Mesenchymal stem cell (in vitro differentiated cells and primary cell): ENCODE measurements around the gene GOLGA6L7.

ENCODE experiments used
- DNase-seq: peaks from one replicate; pipeline ENCODE4 v3.0.0-alpha.2; 2013
- H2AFZ ChIP-seq: one replicate; pipeline ENCODE4 v1.6.1; 2013; ENCODE audit warnings: low read depth, mild to moderate bottlenecking, control low read depth, inconsistent platforms, low read length, moderate library complexity
- H2AK5ac ChIP-seq: 2 replicates; pipeline ENCODE4 v1.6.1; 2013; ENCODE audit warnings: low read length, moderate library complexity, mild to moderate bottlenecking, inconsistent platforms; ENCODE audit not compliant: severe bottlenecking
- H2BK120ac ChIP-seq: one replicate; pipeline ENCODE4 v1.6.1; 2013; ENCODE audit warnings: low read depth, mild to moderate bottlenecking, inconsistent platforms, low read length, moderate library complexity
- H2BK12ac ChIP-seq, 2 experiments: one replicate each; pipeline ENCODE4 v1.6.1; 2013; ENCODE audit warnings: inconsistent platforms in 2 of 2, low read length in 2 of 2, mild to moderate bottlenecking in 2 of 2, moderate library complexity in 2 of 2, control low read depth in 1 of 2
- H2BK15ac ChIP-seq: one replicate; pipeline ENCODE4 v1.6.1; 2013; ENCODE audit warnings: mild to moderate bottlenecking, low read depth, inconsistent platforms; ENCODE audit not compliant: poor library complexity, severe bottlenecking
- H2BK5ac ChIP-seq: 2 replicates; pipeline ENCODE4 v1.6.1; 2013; ENCODE audit warnings: low read depth, mild to moderate bottlenecking, low read length, control low read depth, inconsistent platforms; ENCODE audit not compliant: poor library complexity, severe bottlenecking
- H3K14ac ChIP-seq, 2 experiments: one replicate each; pipeline ENCODE4 v1.6.1; 2013; ENCODE audit warnings: inconsistent platforms in 2 of 2, low read length in 2 of 2, control low read depth in 1 of 2, mild to moderate bottlenecking in 1 of 2, moderate library complexity in 1 of 2
- H3K18ac ChIP-seq, 2 experiments: one replicate each; pipeline ENCODE4 v1.6.1; 2013; ENCODE audit warnings: inconsistent platforms in 2 of 2, low read length in 2 of 2, control low read depth in 1 of 2, low read depth in 1 of 2, mild to moderate bottlenecking in 1 of 2
- H3K23ac ChIP-seq, 2 experiments: one replicate each; pipeline ENCODE4 v1.6.1; 2013; ENCODE audit warnings: inconsistent platforms in 2 of 2, low read length in 2 of 2, mild to moderate bottlenecking in 2 of 2, moderate library complexity in 2 of 2, control low read depth in 1 of 2
- H3K27ac ChIP-seq: 2 replicates; pipeline ENCODE4 v1.5.1; 2013; ENCODE audit warnings: mild to moderate bottlenecking, moderate library complexity, low read length, control low read depth, inconsistent platforms; ENCODE audit not compliant: poor library complexity, severe bottlenecking
- H3K27me3 ChIP-seq, 2 experiments: 2 replicates each; pipeline versions ENCODE4 v1.6.1 to v1.7.0; 2013; ENCODE audit warnings: low read length in 2 of 2, mild to moderate bottlenecking in 2 of 2, moderate library complexity in 2 of 2, control low read depth in 1 of 2, inconsistent platforms in 1 of 2; ENCODE audit not compliant: control insufficient read depth in 1 of 2, insufficient read depth in 1 of 2
- H3K36me3 ChIP-seq, 2 experiments: 2 replicates each; pipeline versions ENCODE4 v1.6.1 to v1.7.0; 2013; ENCODE audit warnings: low read length in 2 of 2, control low read depth in 1 of 2, inconsistent platforms in 1 of 2, low read depth in 1 of 2, mild to moderate bottlenecking in 1 of 2; ENCODE audit not compliant: insufficient read depth in 2 of 2, control insufficient read depth in 1 of 2
- H3K4ac ChIP-seq, 2 experiments: one replicate each; pipeline ENCODE4 v1.6.1; 2013; ENCODE audit warnings: inconsistent platforms in 2 of 2, low read length in 2 of 2, mild to moderate bottlenecking in 2 of 2, moderate library complexity in 2 of 2, control low read depth in 1 of 2, low read depth in 1 of 2
- H3K4me1 ChIP-seq: 2 replicates; pipeline ENCODE4 v1.6.1; 2013; ENCODE audit warnings: low read depth, low read length, control low read depth; ENCODE audit not compliant: control insufficient read depth, insufficient read depth
- H3K4me2 ChIP-seq: 2 replicates; pipeline ENCODE4 v1.6.1; 2013; ENCODE audit warnings: low read length, mild to moderate bottlenecking, inconsistent platforms; ENCODE audit not compliant: poor library complexity, severe bottlenecking
- H3K4me3 ChIP-seq, 2 experiments: 2 replicates each; pipeline versions ENCODE4 v1.5.1 to v1.7.0; 2013; ENCODE audit warnings: low read length in 2 of 2, mild to moderate bottlenecking in 2 of 2, control low read depth in 1 of 2, low read depth in 1 of 2; ENCODE audit not compliant: insufficient read depth in 1 of 2
- H3K79me1 ChIP-seq: replicated peaks from 2 replicates; pipeline ENCODE4 v1.6.1; 2013; ENCODE audit warnings: mild to moderate bottlenecking, control low read depth, low read length, inconsistent platforms; ENCODE audit not compliant: poor library complexity, severe bottlenecking
- H3K9ac ChIP-seq: 2 replicates; pipeline ENCODE4 v1.7.0; 2013; ENCODE audit warnings: mild to moderate bottlenecking, low read length, moderate library complexity
- H3K9me3 ChIP-seq: 2 replicates; pipeline ENCODE4 v1.7.0; 2013; ENCODE audit warnings: mild to moderate bottlenecking, low read length; ENCODE audit not compliant: control insufficient read depth
- H4K8ac ChIP-seq: one replicate; pipeline ENCODE4 v1.6.1; 2013; ENCODE audit warnings: inconsistent platforms, mild to moderate bottlenecking, low read length, moderate library complexity
- H4K91ac ChIP-seq: one replicate; pipeline ENCODE4 v1.6.1; 2013; ENCODE audit warnings: mild to moderate bottlenecking, low read length, inconsistent platforms
- WGBS: methylation state at CpG from one replicate; pipeline ENCODE4 v1.1.7; 2013; ENCODE audit warnings: mixed read lengths; 5-methylcytosine and 5-hydroxymethylcytosine counted together

Gene GOLGA6L7

DNA sequence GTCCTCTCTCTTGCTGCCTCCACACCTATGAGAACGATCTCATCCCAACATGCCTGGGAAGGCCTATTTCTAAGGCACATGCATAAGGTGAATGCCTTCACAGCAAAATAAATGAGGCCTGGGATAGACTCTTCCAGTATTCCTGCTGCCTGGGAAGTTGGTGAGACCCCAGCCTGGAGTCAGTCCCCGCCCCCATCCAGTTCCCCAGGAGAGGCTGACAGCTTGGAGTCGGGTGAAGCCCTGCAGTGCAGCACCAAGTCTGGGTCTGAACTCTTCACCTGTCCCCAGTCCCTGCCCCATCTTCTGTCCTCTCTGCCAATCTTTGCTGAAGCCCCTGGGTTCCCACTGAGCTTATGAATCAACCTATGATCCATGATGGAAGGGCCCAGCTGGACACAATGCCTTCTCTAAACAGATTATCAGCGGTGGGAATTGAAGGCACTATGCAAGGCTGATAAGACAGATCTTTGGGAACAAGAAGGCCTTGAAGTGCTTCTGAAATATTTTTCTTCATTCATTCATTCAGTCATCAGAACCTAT lies 27.1 kb upstream of the GOLGA6L7 start:
- no peak overlapping the region for H3K14ac ChIP-seq
- H3K18ac ChIP-seq = no peak overlapping the region
- H4K91ac ChIP-seq = no peak overlapping the region
- no peak overlapping the region for H3K23ac ChIP-seq
- peaks cover 1% of the 10 kb centered on the region for H3K4me1 ChIP-seq
- no peak overlapping the region for H3K4me2 ChIP-seq
- DNase-seq = no peak
- H3K4ac ChIP-seq = no peak overlapping the region
- H3K27me3 ChIP-seq = peaks cover 0 to 18% of the 10 kb centered on the region in 2 experiments
- no peaks in the 10 kb centered on the region for H3K36me3 ChIP-seq
- no peak overlapping the region for H3K9ac ChIP-seq
- no peak overlapping the region for H2AFZ ChIP-seq
- no peak overlapping the region for H2BK15ac ChIP-seq
- H3K27ac ChIP-seq = no peak overlapping the region
- H2BK5ac ChIP-seq = no peak overlapping the region
- no peak overlapping the region for H2BK12ac ChIP-seq
- peaks cover 9% of the 10 kb centered on the region for H3K9me3 ChIP-seq
- no peak overlapping the region for H3K4me3 ChIP-seq
- H2BK120ac ChIP-seq = no peak overlapping the region
- no peak overlapping the region for H4K8ac ChIP-seq
- 69% methylated on average over 3 of the region's 4 CpGs for WGBS
- no peaks in the 10 kb centered on the region for H3K79me1 ChIP-seq
- no peak overlapping the region for H2AK5ac ChIP-seq

DNA sequence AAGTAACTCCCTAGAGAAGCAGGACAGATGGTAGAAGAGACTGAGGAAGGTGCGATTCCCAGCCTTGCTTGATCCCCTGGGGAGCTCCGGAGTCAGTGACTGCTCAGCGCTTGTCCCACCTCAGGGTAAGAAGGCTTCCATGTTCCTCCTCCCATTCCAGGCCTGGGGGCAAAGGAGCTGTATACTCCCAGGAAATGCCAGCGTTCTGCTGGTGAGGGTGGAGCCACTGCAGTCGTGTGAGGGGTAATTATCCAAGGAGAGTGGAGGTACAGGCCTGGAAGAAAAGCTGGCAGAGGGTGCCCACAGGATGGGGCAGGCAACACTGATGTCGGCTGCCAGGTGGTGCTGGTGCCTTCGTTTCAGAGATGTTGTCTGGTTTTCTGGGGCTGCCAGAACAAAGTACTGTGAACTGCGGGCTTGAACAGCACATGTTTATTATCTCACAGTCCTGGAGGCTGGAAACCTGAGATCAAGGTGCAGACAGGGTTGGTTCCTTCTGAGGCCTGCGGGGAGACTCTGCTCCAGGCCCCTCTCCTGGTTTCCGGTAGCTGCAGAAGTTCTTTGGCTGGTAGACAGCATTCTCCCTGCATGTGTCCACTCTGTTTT lies 25.2 kb upstream of the GOLGA6L7 start:
- no peak for DNase-seq
- no peak overlapping the region for H3K14ac ChIP-seq
- no peak overlapping the region for H3K9ac ChIP-seq
- no peak overlapping the region for H2AFZ ChIP-seq
- no peaks in the 10 kb centered on the region for H3K36me3 ChIP-seq
- no peak overlapping the region for H2BK5ac ChIP-seq
- 87% methylated on average over 10 of the region's 10 CpGs for WGBS
- H3K18ac ChIP-seq = no peak overlapping the region
- no peak overlapping the region for H3K4me3 ChIP-seq
- no peak overlapping the region for H3K4ac ChIP-seq
- no peak overlapping the region for H3K27ac ChIP-seq
- no peak overlapping the region for H2BK15ac ChIP-seq
- peaks cover 9% of the 10 kb centered on the region for H3K9me3 ChIP-seq
- H2BK12ac ChIP-seq = no peak overlapping the region
- H4K8ac ChIP-seq = no peak overlapping the region
- H2AK5ac ChIP-seq = no peak overlapping the region
- H3K4me2 ChIP-seq = no peak overlapping the region
- no peak overlapping the region for H4K91ac ChIP-seq
- no peak overlapping the region for H2BK120ac ChIP-seq
- no peak overlapping the region for H3K23ac ChIP-seq
- peaks cover 0 to 12% of the 10 kb centered on the region in 2 experiments for H3K27me3 ChIP-seq
- no peaks in the 10 kb centered on the region for H3K79me1 ChIP-seq
- H3K4me1 ChIP-seq = peaks cover 1% of the 10 kb centered on the region

DNA sequence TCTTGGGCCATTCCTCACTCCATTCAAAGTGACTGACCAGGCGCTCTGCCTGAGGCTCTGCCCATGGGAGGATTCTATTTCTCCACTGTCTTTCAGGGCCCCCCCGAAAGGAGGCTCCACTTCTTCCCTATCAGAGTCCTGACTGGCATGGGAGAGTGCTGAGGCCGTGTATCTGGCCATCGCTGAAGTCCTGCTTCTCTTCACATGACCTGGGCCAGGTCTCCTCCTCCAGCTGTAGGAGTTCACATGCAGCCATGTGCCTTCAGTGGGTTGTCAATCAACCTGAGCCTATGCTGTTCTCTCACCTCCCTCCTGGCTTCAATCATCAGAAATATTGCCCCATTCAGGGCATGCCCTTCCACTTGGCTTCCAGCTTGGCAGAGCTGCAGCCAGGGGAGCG lies 24.6 kb upstream of the GOLGA6L7 start:
- no peak overlapping the region for H3K14ac ChIP-seq
- H3K4ac ChIP-seq = no peak overlapping the region
- no peak overlapping the region for H3K18ac ChIP-seq
- H3K9ac ChIP-seq = no peak overlapping the region
- no peak overlapping the region for H2BK12ac ChIP-seq
- H3K4me3 ChIP-seq = no peak overlapping the region
- H2BK5ac ChIP-seq = no peak overlapping the region
- no peak overlapping the region for H2AFZ ChIP-seq
- no peak overlapping the region for H3K27ac ChIP-seq
- no peaks in the 10 kb centered on the region for H3K36me3 ChIP-seq
- no peak overlapping the region for H3K4me2 ChIP-seq
- DNase-seq = no peak
- H2AK5ac ChIP-seq = no peak overlapping the region
- peaks cover 9% of the 10 kb centered on the region for H3K9me3 ChIP-seq
- no peak overlapping the region for H4K8ac ChIP-seq
- peaks cover 0 to 12% of the 10 kb centered on the region in 2 experiments for H3K27me3 ChIP-seq
- no peak overlapping the region for H3K23ac ChIP-seq
- H4K91ac ChIP-seq = no peak overlapping the region
- H3K4me1 ChIP-seq = peaks cover 1% of the 10 kb centered on the region
- H2BK15ac ChIP-seq = no peak overlapping the region
- no peak overlapping the region for H2BK120ac ChIP-seq
- no peaks in the 10 kb centered on the region for H3K79me1 ChIP-seq
- 92% methylated on average over 5 of the region's 5 CpGs for WGBS

DNA sequence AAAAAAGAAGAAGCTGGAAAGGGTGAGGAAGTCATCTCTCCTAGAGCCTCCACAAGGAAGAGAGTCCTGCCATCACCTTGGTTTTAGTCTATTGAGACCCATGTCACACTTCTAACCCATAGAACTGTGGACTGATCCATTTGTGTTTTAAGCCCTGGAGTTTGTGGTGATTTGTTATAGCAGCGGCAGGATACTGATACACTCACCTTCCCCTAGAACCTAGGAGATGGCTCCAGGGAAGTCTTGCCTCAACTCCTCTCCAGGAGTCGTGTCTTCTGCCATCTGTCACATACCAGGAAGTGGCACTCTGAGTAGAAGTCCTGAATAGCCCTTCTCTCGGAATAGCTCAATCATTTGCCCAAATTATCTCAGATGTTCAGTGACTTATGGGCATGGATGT lies 22.7 kb upstream of the GOLGA6L7 start:
- Histone ChIP-seq H3K27me3 (peaks cover 0 to 7% of the 10 kb centered on the region in 2 experiments), H3K4me1 (peaks cover 1% of the 10 kb centered on the region), H3K23ac (no peak overlapping the region), H3K4ac (no peak overlapping the region), H3K36me3 (no peaks in the 10 kb centered on the region), H3K4me3 (no peak overlapping the region), H4K8ac (no peak overlapping the region), H3K79me1 (no peaks in the 10 kb centered on the region), H3K14ac (no peak overlapping the region), H3K18ac (no peak overlapping the region), H3K4me2 (no peak overlapping the region), H2BK5ac (no peak overlapping the region), H3K9ac (no peak overlapping the region), H2BK12ac (no peak overlapping the region), H2BK120ac (no peak overlapping the region), H3K9me3 (peaks cover 9% of the 10 kb centered on the region), H3K27ac (no peak overlapping the region), H2BK15ac (no peak overlapping the region), H2AFZ (no peak overlapping the region), H4K91ac (no peak overlapping the region), H2AK5ac (no peak overlapping the region)
- DNase-seq = no peak
- WGBS = 92% methylated on average over 2 of the region's 3 CpGs
